H9 (cell line): Measurements from ENCODE around the gene GPR83. TPM values are rescaled to one million over a fixed set of nuclear protein-coding genes. Genes with fewer than 3 reads are reported as not detected.

Experiments
- DNase-seq: peaks from one replicate; pipeline ENCODE4 v3.0.0-alpha.2; 2017
- H2AFZ ChIP-seq: one replicate; pipeline ENCODE4 v1.6.1; 2013; ENCODE audit warnings: mild to moderate bottlenecking, low read length, control low read depth, moderate library complexity
- H2AK5ac ChIP-seq: 2 replicates; pipeline ENCODE4 v1.6.1; 2013; ENCODE audit warnings: low read length, control low read depth, mixed read lengths; ENCODE audit not compliant: insufficient read length
- H2BK120ac ChIP-seq: one replicate; pipeline ENCODE4 v1.6.1; 2013; ENCODE audit warnings: low read depth, mild to moderate bottlenecking, low read length, control low read depth, inconsistent platforms; ENCODE audit not compliant: poor library complexity, severe bottlenecking
- H2BK12ac ChIP-seq: 2 replicates; pipeline ENCODE4 v1.6.1; 2013; ENCODE audit warnings: low read length, control low read depth, mixed read lengths, low read depth; ENCODE audit not compliant: insufficient read length
- H2BK15ac ChIP-seq: 2 replicates; pipeline ENCODE4 v1.6.1; 2013; ENCODE audit warnings: low read depth, low read length, control low read depth
- H2BK20ac ChIP-seq: one replicate; pipeline ENCODE4 v1.6.1; 2013; ENCODE audit warnings: low read depth, mild to moderate bottlenecking, low read length, control low read depth, inconsistent platforms; ENCODE audit not compliant: poor library complexity, severe bottlenecking
- H2BK5ac ChIP-seq: 2 replicates; pipeline ENCODE4 v1.6.1; 2013; ENCODE audit warnings: low read length, control low read depth, mixed read lengths; ENCODE audit not compliant: insufficient read length
- H3K14ac ChIP-seq: 2 replicates; pipeline ENCODE4 v1.6.1; 2013; ENCODE audit warnings: low read length, control low read depth; ENCODE audit not compliant: insufficient read depth
- H3K18ac ChIP-seq: 2 replicates; pipeline ENCODE4 v1.6.1; 2013; ENCODE audit warnings: low read depth, mild to moderate bottlenecking, mixed read lengths, low read length, control low read depth; ENCODE audit not compliant: insufficient read length
- H3K23ac ChIP-seq: 2 replicates; pipeline ENCODE4 v1.6.1; 2013; ENCODE audit warnings: low read length, control low read depth, mixed read lengths, low read depth; ENCODE audit not compliant: insufficient read length
- H3K23me2 ChIP-seq: 2 replicates; pipeline ENCODE4 v1.6.1; 2013; ENCODE audit warnings: low read depth, mild to moderate bottlenecking, mixed read lengths, low read length, control low read depth; ENCODE audit not compliant: insufficient read length, poor library complexity, severe bottlenecking
- H3K27ac ChIP-seq: 2 replicates; pipeline ENCODE4 v1.5.1; 2013; ENCODE audit warnings: low read length, control low read depth, mixed read lengths, low read depth; ENCODE audit not compliant: insufficient read length
- H3K27me3 ChIP-seq: 2 replicates; pipeline ENCODE4 v1.6.1; 2013; ENCODE audit warnings: low read length, control low read depth, inconsistent platforms; ENCODE audit not compliant: insufficient read depth
- H3K4ac ChIP-seq: 2 replicates; pipeline ENCODE4 v1.6.1; 2013; ENCODE audit warnings: low read depth, mild to moderate bottlenecking, control low read depth, inconsistent platforms, low read length, moderate library complexity
- H3K4me1 ChIP-seq: 2 replicates; pipeline ENCODE4 v1.6.1; 2013; ENCODE audit warnings: low read length, control low read depth, inconsistent platforms; ENCODE audit not compliant: insufficient read depth
- H3K4me2 ChIP-seq: 2 replicates; pipeline ENCODE4 v1.6.1; 2013; ENCODE audit warnings: low read length, control low read depth, mixed read lengths; ENCODE audit not compliant: insufficient read length, insufficient read depth
- H3K56ac ChIP-seq: 2 replicates; pipeline ENCODE4 v1.6.1; 2013; ENCODE audit warnings: low read depth, mild to moderate bottlenecking, mixed read lengths, low read length, control low read depth; ENCODE audit not compliant: insufficient read length
- H3K79me1 ChIP-seq: 2 replicates; pipeline ENCODE4 v1.6.1; 2013; ENCODE audit warnings: low read depth, mild to moderate bottlenecking, moderate library complexity, low read length, control low read depth, inconsistent platforms; ENCODE audit not compliant: insufficient read depth, poor library complexity, severe bottlenecking
- H3K79me2 ChIP-seq: 2 replicates; pipeline ENCODE4 v1.6.1; 2013; ENCODE audit warnings: low read length, control low read depth, inconsistent platforms; ENCODE audit not compliant: insufficient read depth
- H3K9ac ChIP-seq: 2 replicates; pipeline ENCODE4 v1.6.1; 2013; ENCODE audit warnings: low read length, control low read depth, mixed read lengths; ENCODE audit not compliant: insufficient read length; ENCODE audit errors: extremely low read depth
- H3K9me3 ChIP-seq: one replicate; pipeline ENCODE4 v1.6.1; 2013; ENCODE audit warnings: low read depth, low read length, inconsistent platforms; ENCODE audit not compliant: control insufficient read depth
- H3T11ph ChIP-seq: one replicate; pipeline ENCODE4 v1.6.1; 2013; ENCODE audit warnings: mild to moderate bottlenecking, low read length, control low read depth, inconsistent platforms
- H4K20me1 ChIP-seq: one replicate; pipeline ENCODE4 v1.6.1; 2013; ENCODE audit not compliant: control insufficient read depth, insufficient read length, insufficient read depth
- H4K5ac ChIP-seq: 2 replicates; pipeline ENCODE4 v1.6.1; 2013; ENCODE audit warnings: low read depth, mild to moderate bottlenecking, mixed read lengths, low read length, control low read depth; ENCODE audit not compliant: insufficient read length
- H4K8ac ChIP-seq: replicated peaks from 2 replicates; pipeline ENCODE4 v1.6.1; 2013; ENCODE audit warnings: low read length, control low read depth, mixed read lengths, low read depth; ENCODE audit not compliant: insufficient read length
- H4K91ac ChIP-seq: 2 replicates; pipeline ENCODE4 v1.6.1; 2013; ENCODE audit warnings: low read depth, mild to moderate bottlenecking, moderate library complexity, mixed read lengths, low read length, control low read depth; ENCODE audit not compliant: insufficient read length
- H3K27ac Mint-ChIP-seq, 3 experiments: 2 replicates in 2 of 3; 3 replicates in 1 of 3; pipeline ENCODE4 v1.8.0; 2020 to 2021; ENCODE audit warnings: mixed read lengths in 3 of 3, mild to moderate bottlenecking in 1 of 3, moderate library complexity in 1 of 3
- H3K27me3 Mint-ChIP-seq: 2 replicates; pipeline ENCODE4 v1.8.0; 2021; ENCODE audit warnings: low read depth, mild to moderate bottlenecking, moderate library complexity, mixed read lengths
- H3K36me3 Mint-ChIP-seq, 3 experiments: 2 replicates in 2 of 3; 3 replicates in 1 of 3; pipeline ENCODE4 v1.8.0; 2020 to 2021; ENCODE audit warnings: low read depth in 3 of 3, mixed read lengths in 3 of 3; ENCODE audit not compliant: insufficient read depth in 1 of 3
- H3K4me1 Mint-ChIP-seq, 2 experiments: 2 replicates each; pipeline ENCODE4 v1.8.0; 2020; ENCODE audit warnings: mixed read lengths in 2 of 2
- H3K4me3 Mint-ChIP-seq, 2 experiments: 2 replicates in 1 of 2; 3 replicates in 1 of 2; pipeline ENCODE4 v1.8.0; 2020 to 2021; ENCODE audit warnings: mild to moderate bottlenecking in 2 of 2, mixed read lengths in 2 of 2, moderate library complexity in 1 of 2
- H3K9me3 Mint-ChIP-seq, 2 experiments: 2 replicates in 1 of 2; 3 replicates in 1 of 2; pipeline ENCODE4 v1.8.0; 2020; ENCODE audit warnings: mild to moderate bottlenecking in 2 of 2, mixed read lengths in 2 of 2, moderate library complexity in 1 of 2
- WGBS: extraction: QIAGEN DNeasy Blood & Tissue Kit; methylation state at CpG from one replicate; pipeline ENCODE4 v1.1.7; 2013; ENCODE audit warnings: missing lambda C conversion rate, low lambda C conversion rate, mixed read lengths; ENCODE audit not compliant: insufficient read length; ENCODE audit errors: extremely low coverage; 5-methylcytosine and 5-hydroxymethylcytosine counted together
- total RNA-seq: library from RNA; stranded (reverse); gene quantifications from 2 replicates; pipeline ENCODE4 v1.2.1, GENCODE V29; 2021
- TF ChIP-seq, protein P1 (sequence below): fragments of 200-600 bp; sonication (generic); conservative IDR thresholded peaks from 3 replicates; pipeline ENCODE4 v1.8.0; 2021; ENCODE audit warnings: antibody characterized with exemption, mild to moderate bottlenecking

The GPR83 gene
- total RNA-seq, 1 experiment from 2014 or later = not detected

DNA sequence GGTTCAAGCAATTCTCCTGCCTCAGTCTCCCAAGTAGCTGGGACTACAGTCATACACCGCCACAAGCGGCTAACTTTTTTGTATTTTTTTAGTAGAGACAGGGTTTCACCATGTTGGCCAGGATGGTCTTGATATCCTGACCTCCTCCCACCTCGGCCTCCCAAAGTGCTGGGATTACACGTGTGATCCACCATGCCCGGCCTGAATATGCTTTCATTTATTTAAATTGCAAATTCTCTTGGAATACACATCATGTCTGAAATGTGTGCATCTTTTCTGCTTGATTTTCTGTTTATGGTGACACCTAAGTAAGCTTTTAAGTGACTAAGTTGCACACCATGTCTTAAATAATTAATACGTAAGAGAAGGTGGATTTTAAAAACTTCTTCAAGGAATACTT is 65.2 kb downstream of the GPR83 start:
- Mint-ChIP-seq H3K4me1 (peaks cover 0 to 5% of the 10 kb centered on the region in 2 experiments; a peak in 1 of 4 replicates), H3K9me3 (no peaks in the 10 kb centered on the region; a peak in 2 of 5 replicates), H3K27ac (no peak overlapping the region), H3K4me3 (no peak overlapping the region), H3K36me3 (peaks cover 0 to 5% (median 0%) of the 10 kb centered on the region in 3 experiments; a peak in 1 of 7 replicates), H3K27me3 (no peaks in the 10 kb centered on the region)
- no peaks in the 10 kb centered on the region for H3K4me1 ChIP-seq
- no peak overlapping the region for H4K8ac ChIP-seq
- H3K56ac ChIP-seq = no peak overlapping the region
- no peak overlapping the region for H2BK15ac ChIP-seq
- no peak overlapping the region for H2AFZ ChIP-seq
- no peak overlapping the region for H2AK5ac ChIP-seq
- no peak for DNase-seq
- no peak overlapping the region for H3K4ac ChIP-seq
- TF ChIP-seq, protein P1, sequence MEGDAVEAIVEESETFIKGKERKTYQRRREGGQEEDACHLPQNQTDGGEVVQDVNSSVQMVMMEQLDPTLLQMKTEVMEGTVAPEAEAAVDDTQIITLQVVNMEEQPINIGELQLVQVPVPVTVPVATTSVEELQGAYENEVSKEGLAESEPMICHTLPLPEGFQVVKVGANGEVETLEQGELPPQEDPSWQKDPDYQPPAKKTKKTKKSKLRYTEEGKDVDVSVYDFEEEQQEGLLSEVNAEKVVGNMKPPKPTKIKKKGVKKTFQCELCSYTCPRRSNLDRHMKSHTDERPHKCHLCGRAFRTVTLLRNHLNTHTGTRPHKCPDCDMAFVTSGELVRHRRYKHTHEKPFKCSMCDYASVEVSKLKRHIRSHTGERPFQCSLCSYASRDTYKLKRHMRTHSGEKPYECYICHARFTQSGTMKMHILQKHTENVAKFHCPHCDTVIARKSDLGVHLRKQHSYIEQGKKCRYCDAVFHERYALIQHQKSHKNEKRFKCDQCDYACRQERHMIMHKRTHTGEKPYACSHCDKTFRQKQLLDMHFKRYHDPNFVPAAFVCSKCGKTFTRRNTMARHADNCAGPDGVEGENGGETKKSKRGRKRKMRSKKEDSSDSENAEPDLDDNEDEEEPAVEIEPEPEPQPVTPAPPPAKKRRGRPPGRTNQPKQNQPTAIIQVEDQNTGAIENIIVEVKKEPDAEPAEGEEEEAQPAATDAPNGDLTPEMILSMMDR = no peak
- H3T11ph ChIP-seq = no peak overlapping the region
- H3K9me3 ChIP-seq = no peaks in the 10 kb centered on the region
- H3K27me3 ChIP-seq = no peaks in the 10 kb centered on the region
- H4K91ac ChIP-seq = no peak overlapping the region
- H2BK12ac ChIP-seq = no peak overlapping the region
- no peaks in the 10 kb centered on the region for H3K79me1 ChIP-seq
- no peak overlapping the region for H3K4me2 ChIP-seq
- no peaks in the 10 kb centered on the region for H3K79me2 ChIP-seq
- no peak overlapping the region for H4K5ac ChIP-seq
- H2BK20ac ChIP-seq = no peak overlapping the region
- H3K23ac ChIP-seq = no peak overlapping the region
- no peak overlapping the region for H3K9ac ChIP-seq
- no peak overlapping the region for H2BK120ac ChIP-seq
- H2BK5ac ChIP-seq = no peak overlapping the region
- no CpG with 5 or more reads among the region's 6 CpGs for WGBS
- no peak overlapping the region for H3K27ac ChIP-seq
- H3K14ac ChIP-seq = no peak overlapping the region
- no peaks in the 10 kb centered on the region for H4K20me1 ChIP-seq
- no peaks in the 10 kb centered on the region for H3K23me2 ChIP-seq
- H3K18ac ChIP-seq = no peak overlapping the region
